BJ (cell line): ENCODE data around the gene ANLN. TPM values are rescaled to one million over a fixed set of nuclear protein-coding genes. Genes with fewer than 3 reads are reported as not detected.
A peak's percentile ranks its signal among the peaks of the same experiment; 100 is the strongest.

Source experiments
- CTCF ChIA-PET: fragments of 350-600 bp; formaldehyde crosslinking; extraction: SDS; loops from one replicate; lab custom pipeline; 2021; ENCODE audit warnings: antibody characterized with exemption, inconsistent platforms; lab: Yijun Ruan, JAX
- POLR2A ChIA-PET: fragments of 300-600 bp; sonication (Branson Sonifier 250); formaldehyde crosslinking; extraction: SDS; loops from one replicate; lab custom pipeline; 2021; ENCODE audit warnings: antibody characterized with exemption; lab: Charles Lee
- DNase-seq: peaks from one replicate; pipeline ENCODE4 v3.0.0-alpha.2; 2011; ENCODE audit warnings: low read depth
- H3K27me3 ChIP-seq: 2 replicates; pipeline ENCODE4 v1.6.0; 2011; ENCODE audit warnings: low read length; ENCODE audit not compliant: control insufficient read depth, insufficient read depth
- H3K36me3 ChIP-seq: 2 replicates; pipeline ENCODE4 v1.5.1; 2011; ENCODE audit warnings: low read length; ENCODE audit not compliant: control insufficient read depth, insufficient read depth
- H3K4me3 ChIP-seq: 2 replicates; pipeline ENCODE4 v1.5.1; 2011; ENCODE audit warnings: low read depth, mild to moderate bottlenecking, control low read depth, low read length
- polyA plus RNA-seq: library from polyadenylated mRNA; depleted of rRNA; stranded (reverse); fragments of >200 nt; gene quantifications from 2 replicates; pipeline ENCODE4 v1.2.3, GENCODE V29; 2011
- TF ChIP-seq, protein P1 (sequence below): IDR thresholded peaks from 2 replicates; pipeline ENCODE4 v1.5.1; 2011; ENCODE audit warnings: low read depth, mild to moderate bottlenecking, control low read depth, inconsistent platforms, low read length, moderate library complexity; ENCODE audit not compliant: insufficient read depth

The ANLN gene
- polyA plus RNA-seq, 1 experiment = 63.3 TPM

DNA sequence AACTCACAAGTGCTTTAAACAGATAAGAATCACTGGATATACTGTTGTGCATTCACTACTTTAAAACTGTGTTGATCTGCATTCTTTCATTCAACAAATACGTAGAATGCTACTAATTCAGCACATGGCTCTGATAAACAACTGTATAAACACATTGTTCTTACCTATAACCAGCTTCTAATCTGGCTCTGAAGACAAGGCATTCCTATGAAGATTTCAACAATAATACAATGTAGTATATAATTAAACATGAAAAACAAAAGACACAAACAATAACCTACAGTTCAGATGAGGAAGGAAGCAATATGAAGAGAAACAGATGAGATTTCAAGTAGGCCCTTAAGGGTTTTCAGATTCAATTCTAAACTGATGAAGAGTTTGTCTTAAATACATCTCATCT is 31.1 kb upstream of the ANLN start:
- ChIA-PET POLR2A (no interaction called here), CTCF (interaction anchor here (4.4 kb wide), 1 partner anchor 8 kb away, joined by 24 read pairs; a partner anchor contains a TSS)
- Histone ChIP-seq H3K36me3 (no peaks in the 10 kb centered on the region), H3K27me3 (no peaks in the 10 kb centered on the region; the same call in 1 of the 2 replicates), H3K4me3 (no peak overlapping the region)
- no peak for DNase-seq
- TF ChIP-seq, protein P1, sequence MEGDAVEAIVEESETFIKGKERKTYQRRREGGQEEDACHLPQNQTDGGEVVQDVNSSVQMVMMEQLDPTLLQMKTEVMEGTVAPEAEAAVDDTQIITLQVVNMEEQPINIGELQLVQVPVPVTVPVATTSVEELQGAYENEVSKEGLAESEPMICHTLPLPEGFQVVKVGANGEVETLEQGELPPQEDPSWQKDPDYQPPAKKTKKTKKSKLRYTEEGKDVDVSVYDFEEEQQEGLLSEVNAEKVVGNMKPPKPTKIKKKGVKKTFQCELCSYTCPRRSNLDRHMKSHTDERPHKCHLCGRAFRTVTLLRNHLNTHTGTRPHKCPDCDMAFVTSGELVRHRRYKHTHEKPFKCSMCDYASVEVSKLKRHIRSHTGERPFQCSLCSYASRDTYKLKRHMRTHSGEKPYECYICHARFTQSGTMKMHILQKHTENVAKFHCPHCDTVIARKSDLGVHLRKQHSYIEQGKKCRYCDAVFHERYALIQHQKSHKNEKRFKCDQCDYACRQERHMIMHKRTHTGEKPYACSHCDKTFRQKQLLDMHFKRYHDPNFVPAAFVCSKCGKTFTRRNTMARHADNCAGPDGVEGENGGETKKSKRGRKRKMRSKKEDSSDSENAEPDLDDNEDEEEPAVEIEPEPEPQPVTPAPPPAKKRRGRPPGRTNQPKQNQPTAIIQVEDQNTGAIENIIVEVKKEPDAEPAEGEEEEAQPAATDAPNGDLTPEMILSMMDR = no peak

DNA sequence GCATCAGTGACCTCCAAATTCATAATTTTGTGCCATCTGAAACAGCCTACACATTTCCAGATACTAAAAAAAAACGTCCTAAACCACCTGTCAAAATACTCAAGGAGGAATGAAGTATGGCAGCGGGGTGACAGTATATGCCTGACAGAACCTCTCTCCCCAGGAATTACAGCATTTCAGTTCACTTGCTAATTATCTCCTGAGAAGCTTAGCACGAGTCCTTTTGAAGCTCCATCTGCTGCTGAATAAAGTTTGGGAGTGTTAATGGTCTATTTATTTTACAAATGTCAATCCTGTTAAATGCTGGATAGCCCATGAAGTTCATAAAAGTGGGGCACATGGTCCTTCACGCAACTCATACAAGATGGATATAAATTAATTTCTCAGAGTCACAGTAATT is 29.4 kb upstream of the ANLN start:
- CTCF ChIA-PET = interaction anchor here (0.7 to 1.1 kb wide), 3 partner anchors 9 to 422 kb away, joined by 3 to 6 read pairs (median 4); no protein-coding TSS in a partner anchor
- TF ChIP-seq, protein P1 = no peak
- POLR2A ChIA-PET = no interaction called here
- Histone ChIP-seq H3K36me3 (no peaks in the 10 kb centered on the region), H3K27me3 (no peaks in the 10 kb centered on the region), H3K4me3 (no peak overlapping the region)
- DNase-seq = no peak

DNA sequence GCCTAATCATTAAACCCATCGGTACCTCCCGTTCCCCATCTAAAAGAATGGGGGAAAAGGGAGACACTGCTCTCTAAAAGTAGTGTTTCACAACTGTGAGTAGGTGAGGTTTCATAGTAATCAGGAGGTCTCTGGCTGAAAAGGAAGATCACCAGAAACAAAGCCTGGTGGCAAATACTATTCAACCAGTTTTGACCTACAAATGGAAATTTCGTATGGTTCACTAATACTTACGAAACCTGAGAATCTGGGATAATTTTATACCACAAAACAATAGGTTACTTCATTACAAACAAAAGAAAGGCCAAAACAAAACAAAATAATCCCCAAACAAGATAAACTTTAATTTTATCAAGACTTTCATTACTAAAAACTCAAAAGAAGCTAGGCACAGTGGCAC is 28.4 kb upstream of the ANLN start:
- no peak for DNase-seq

DNA sequence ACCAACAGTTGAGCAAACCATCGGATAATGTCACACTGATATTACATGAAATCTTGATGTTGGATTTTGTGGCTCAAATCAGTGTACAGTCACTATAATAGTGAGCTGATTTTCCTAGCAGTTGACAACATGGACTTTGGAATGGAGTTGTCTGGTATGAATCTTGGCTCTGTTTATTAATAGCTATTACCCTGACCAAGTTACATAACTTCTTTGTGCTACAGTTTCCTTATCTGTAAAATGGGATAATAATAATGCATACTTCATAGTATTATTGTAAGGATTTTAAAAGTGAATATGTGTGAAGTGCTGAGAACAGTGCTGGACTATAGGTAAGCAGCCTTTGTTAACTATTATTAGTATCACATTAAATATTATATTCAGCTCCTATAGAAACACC is 26.1 kb upstream of the ANLN start:
- CTCF ChIA-PET = interaction anchor here (1.2 kb wide), 1 partner anchor 446 kb away, joined by 3 read pairs; no protein-coding TSS in a partner anchor
- TF ChIP-seq, protein P1 = no peak
- POLR2A ChIA-PET = interaction anchor here (0.6 kb wide), 1 partner anchor 126 kb away, joined by 3 read pairs; no protein-coding TSS in a partner anchor
- H3K27me3 ChIP-seq = 0 out of 2 replicates have a peak, but pooled peaks cover under 1% of the 10 kb centered on the region
- H3K4me3 ChIP-seq = no peak overlapping the region
- no peak for DNase-seq
- H3K36me3 ChIP-seq = no peaks in the 10 kb centered on the region

More for the DNA sequence above, 28.4 kb upstream of the ANLN start:
- ChIA-PET CTCF (no interaction called here), POLR2A (no interaction called here)
- H3K36me3 ChIP-seq = no peaks in the 10 kb centered on the region
- TF ChIP-seq, protein P1 = no peak
- H3K27me3 ChIP-seq = no peaks in the 10 kb centered on the region
- no peak overlapping the region for H3K4me3 ChIP-seq

DNA sequence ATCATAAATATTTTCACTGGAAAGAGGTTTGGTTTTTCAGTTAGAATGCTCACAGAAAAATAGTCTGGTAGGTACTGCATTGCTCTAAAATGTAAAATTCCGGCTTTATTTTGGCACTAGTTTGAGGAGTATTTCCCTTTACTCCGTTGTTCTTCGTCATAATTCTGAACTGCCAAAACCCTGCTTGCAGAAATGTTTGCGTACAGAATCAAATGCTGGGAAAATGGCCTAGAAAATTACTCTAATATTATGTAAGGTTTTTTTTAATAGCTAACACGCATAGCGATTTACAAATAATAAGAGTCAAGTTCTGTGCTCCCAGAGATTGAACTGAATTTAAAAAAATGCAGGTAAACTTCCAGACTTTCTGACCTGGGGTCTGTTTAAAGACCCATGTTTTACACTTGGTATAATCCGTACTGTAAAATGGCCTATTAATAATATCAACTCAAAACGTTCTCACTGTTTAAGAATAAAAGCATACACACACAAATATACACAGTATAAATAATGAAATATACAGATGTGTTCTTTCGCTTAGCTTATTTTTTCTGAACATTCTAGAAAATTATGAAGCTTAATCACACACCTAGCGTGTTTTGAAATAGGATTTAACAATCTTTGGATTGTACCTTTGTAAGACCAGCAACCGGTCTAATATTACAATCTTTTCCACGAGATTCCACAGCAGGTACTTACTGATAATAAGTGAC is 23.5 kb upstream of the ANLN start:
- 0 out of 2 replicates have a peak, but pooled peaks cover 1% of the 10 kb centered on the region for H3K27me3 ChIP-seq
- ChIA-PET POLR2A (no interaction called here), CTCF (interaction anchor here (0.8 to 2.7 kb wide), 8 partner anchors 9 to 76 kb away, joined by 3 to 24 read pairs (median 6); partner anchors contain the start of gene ANLN)
- H3K4me3 ChIP-seq = peak overlapping the region; percentile 72
- TF ChIP-seq, protein P1 = no peak
- H3K36me3 ChIP-seq = no peaks in the 10 kb centered on the region
- no peak for DNase-seq
